HG03135 (cell line): ENCODE measurements around the gene OLFML2B.

Experiments
- ATAC-seq: cut with Tn5 transposase; IDR thresholded peaks from one replicate; pipeline ENCODE4 v1.9.1; 2021; ENCODE audit warnings: mild to moderate bottlenecking, moderate library complexity; ENCODE audit not compliant: unreplicated experiment

Gene OLFML2B

DNA sequence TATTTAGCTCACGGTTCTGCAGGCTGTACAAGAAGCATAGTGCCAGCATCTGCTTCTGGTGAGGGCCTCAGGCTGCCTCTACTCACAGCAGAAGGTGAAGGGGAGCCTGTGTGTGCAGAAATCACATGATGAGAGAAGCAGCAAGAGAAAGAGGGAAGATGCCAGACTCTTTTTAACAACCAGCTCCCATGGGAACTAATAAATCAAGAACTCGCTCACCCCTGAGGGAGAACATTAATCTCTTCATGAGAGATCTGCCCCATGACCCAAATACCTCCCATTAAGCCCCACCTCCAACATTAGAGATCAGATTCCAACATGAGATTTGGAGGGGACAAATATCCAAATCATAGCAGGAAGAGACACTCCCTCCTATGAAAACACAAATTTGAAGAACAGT lies 74.1 kb downstream of the OLFML2B start:
- ATAC-seq, result no peak

DNA sequence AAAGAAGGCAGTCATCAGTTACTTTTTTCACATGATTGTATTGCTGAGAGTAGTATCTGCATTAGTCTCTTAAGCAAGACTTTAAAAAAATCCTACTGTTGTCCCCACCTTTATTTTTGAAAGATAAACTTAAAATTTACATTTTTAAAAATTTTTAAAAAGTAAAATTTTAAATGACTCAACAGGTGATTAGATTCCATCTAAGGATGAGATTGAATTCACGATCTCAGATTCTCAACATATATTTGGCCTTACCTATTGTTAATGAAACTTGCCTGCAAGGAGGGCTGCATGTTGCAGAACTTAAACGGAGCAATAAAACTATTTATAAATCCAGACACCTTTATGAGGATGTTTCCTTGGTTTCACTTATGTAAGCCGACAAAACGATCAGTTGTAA lies 75.2 kb downstream of the OLFML2B start:
- no peak for ATAC-seq

DNA sequence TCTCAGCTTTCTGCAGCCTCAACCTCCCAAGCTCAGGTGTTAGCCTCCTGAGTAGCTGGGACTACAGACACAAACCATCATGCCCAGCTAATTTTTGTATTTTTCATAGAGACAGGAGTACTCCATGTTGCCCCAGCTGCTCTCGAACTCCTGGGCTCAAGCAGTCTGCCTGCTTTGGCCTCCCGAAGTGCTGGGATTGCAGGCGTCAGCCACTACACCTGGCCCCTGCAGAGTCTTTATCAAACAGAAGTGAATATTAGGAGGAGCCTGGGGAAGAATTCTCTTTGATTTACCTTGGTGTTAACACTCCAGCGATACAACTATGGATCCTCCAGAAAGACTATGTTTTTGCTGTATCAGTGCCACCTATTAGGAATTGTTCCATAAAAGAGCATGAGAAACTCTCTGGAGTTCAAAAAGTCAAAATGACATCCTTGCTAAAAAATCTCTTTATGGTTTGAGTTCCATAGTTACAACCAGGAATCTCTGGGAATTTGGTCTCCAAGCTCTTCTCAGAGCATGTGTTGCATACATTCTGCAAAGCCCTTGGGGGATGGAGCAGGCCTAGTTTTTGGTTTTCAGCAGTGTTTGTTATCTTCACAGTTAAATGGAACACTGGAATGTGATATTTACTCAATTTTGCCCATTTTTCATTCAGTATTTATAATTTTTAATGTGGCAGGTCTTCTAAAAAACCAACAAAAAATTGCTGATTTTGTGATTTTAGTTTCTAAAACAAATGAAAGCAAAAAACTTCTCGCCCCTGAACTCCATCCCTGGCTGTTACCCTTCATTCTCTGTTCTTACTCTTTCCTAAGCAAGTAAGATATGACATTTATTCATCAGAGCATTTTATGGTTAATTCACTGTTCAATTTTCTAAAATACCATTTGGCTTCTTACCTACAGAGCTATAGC lies 77.3 kb downstream of the OLFML2B start:
- ATAC-seq, result no peak

DNA sequence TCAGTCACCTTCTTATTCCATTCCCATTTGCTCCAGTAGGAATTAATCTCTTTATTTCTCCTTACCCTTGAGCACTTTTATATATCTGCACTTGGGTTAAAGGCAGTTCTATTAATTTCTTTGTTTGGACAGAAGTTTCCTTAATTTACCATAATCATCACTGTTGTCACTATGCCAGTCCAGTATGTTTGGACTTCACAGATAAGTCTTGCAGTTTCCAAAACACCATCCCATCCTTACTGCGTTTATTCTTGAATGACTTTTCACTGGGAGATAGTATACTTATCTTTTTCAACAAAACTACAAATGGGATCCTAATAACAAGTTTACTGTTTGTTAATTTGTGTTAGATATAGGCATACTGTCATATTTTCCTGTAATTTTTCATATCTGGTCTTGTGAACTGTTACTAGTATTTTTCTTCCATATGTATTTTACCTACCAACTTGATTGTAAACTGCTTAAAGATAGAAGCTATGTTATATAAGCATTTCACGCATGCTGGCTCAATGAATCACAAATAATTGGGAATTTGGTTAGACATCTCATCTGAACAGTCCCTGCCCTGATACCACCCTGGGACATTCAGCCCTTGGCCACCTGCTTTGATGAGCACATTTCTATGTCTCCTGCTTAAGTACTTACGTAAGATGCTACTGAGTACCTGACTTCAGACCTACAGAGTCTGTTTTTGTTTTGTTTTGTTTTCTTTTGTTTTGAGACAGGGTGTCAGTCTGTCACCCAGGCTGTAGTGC lies 78.2 kb downstream of the OLFML2B start:
- ATAC-seq, result no peak

DNA sequence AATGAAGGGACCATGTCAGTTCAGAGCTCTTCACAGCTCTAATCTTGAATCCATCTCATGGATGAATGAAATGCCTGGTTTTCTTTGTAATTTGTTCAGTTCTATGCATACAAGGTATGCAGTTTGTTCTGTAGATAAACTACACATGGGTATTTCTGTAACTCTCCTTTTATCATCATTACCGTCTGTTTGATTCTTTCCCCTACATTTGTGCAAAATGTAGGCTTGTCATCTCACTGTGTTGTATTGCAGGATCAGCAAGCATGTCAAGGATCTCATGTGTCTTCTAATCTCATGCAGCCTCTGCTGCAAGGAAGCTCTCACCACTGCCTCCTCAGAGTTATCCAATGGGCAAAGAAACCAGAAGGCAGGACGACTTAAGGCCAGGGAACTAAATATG lies 79.3 kb downstream of the OLFML2B start:
- no peak for ATAC-seq

DNA sequence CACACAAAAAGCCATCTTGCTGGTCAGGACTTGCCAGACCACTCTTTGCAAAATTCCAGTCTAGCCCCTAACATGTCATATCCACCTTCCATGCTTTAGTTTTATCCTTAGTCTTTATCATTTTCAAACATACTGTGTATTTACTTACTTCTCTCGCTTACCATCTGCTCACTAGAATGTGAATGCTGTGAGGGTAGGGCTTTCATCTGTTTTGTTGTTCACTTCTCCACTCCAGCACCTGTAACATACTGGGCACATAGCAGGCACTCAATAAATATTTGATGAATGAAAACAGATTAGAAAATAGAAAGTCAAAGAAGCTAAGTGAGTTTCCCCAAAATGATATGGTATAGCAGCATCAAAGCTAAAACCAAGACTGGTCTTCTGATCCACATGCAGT lies 79.9 kb downstream of the OLFML2B start:
- ATAC-seq, result no peak

DNA sequence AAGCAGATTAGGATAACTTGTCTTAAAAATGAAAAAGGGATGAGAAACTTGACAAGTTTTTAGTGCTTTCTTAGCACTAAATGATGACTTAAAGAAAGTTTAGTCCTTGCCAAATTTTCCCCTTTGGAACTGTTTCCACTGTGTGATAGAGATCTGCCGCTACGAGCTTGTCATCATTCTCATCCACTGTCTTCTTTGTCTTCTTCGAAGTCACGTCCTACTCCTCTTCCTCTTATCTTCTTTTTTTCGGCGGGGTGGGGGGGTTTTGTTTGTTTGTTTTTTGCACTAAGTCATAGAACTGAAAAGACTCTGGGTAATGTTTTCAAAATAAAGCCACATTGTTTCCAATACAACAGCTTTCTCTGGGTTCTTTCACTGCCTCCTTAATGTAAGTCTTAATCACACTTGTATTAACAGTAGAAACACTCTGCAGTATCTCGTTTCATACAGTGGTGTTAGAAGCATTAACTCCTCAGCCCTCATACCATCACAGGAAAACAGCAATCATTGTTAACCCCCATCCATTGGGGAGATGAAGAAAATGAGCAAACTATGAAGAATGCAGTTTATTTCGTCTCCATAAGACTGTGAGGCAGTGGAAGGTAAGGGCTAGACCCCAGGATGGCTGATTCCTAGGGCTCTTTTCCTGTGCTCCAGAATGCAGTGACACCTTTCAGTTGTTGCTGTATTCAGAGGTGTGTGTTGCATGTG lies 81.8 kb downstream of the OLFML2B start:
- ATAC-seq, result no peak

DNA sequence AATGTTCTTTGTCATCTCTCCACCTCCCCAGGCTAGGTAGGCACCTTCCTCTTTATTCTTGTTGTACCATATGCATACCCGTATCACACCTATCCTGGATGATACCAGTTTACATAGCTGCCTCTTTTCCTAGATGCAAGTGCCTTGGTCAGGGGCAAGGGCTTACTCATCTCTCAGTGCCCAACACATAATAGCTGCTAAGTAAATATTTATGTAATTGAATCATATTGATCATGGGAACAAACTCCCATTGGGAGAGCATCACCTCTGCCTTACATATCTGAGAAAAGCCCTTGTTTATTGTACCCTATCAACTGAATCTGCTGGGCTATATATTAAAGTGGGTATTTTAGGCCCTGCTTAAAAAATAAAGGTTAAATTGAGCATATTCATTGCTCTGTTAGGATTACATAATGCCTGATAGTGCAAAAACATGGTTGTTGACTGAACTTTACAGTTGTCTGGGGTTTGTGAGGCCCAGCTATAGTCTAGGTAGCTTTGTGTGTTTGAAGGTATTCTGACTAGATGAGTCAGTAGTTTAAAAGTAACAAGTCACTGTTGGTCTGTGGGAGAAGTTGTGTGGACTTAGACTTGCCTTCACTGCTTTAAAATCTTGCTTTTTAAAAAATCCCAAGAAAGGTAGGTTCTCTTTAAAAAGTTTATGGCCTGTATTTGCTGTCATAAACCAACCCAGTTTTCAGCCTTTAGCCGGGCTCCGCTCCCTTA lies 82.6 kb downstream of the OLFML2B start:
- no peak for ATAC-seq

DNA sequence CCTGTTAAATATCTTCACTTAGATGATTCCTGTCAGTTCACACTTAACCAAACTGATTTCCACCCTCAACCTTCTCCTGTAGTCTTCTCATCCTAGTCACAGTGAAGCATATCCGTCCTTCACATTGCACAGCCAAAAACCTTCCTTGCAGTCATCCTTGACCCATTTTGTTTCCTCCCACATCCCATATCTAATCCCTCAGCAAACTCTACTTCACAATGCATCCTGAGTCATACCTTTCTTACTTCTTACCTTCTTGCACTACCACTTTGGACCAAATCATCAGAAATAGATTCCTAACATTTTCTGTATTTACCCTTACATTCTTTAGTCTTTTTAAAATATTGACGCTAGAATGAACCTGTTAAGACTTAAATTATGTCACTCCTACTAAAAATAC lies 86.9 kb downstream of the OLFML2B start:
- no peak for ATAC-seq

DNA sequence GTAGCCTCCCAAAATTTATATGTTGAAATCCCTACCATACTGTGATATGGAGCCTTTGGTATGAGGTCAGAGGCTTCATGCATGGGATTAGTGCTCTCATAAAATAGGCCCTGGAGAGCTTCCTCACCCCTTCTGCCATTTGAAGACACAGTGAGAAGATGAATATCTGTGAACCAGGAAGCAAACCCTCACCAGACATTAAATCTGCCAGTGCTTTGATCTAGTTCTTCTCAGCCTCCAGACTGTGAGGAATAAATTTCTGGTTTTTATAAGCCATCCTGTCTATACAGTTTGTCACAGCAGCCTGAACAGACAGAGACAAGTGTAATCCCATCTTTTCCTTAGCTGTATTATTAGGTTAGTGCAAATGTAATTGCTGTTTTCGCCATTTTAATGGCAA lies 88.4 kb downstream of the OLFML2B start:
- no peak for ATAC-seq

DNA sequence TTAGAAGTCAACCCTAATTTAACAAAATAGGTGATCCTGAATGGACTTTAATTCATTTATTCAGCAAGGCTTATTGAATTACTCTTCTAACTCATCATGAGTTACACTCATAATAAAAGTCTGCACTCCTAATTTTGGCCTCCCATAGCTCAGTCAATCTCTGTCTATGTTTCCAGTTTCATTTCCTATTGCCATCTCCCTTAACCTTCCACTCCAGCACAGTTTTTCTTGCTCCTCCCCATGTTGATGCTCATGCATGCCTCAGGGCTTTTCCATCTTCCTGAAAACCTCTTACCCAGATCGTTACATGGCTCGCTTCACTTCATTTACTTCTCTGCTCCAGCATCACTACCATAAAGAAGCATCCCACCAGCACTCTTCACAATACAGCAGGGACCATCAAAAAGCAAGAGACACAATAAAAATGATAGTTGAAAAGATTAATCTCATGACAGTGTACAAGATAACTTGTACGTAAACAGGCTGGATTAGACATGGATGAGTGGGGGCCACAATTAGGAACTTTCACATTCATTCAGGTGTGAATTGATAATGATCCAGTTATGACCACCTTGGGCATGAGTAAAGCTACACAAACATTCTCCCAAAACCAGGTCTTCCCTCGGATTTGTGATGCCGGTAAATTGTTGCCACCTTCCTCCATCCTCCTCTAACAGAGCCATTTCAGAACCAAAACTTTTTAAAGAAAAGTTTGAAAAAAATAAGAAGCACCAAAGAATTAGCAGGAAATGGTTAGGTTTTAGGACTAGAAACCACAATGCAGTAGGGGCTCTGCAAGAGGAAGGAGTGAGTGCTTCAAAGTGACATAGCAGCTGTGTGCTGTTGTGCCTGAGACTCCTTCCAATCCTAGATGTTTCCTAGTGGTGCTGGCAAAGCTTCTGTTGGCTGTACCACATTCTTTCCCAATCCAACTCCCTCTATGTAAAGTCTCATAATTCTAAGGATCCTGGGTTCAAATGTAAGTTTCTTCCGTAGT lies 89.8 kb downstream of the OLFML2B start:
- peak; percentile 60 for ATAC-seq
